Measurements from ENCODE around the gene EFNA1. TPM values are rescaled to one million over a fixed set of nuclear protein-coding genes. Genes with fewer than 3 reads are reported as not detected.
A peak's percentile ranks its signal among the peaks of the same experiment; 100 is the strongest.

EFNA1 gene
- total and polyA plus RNA-seq, 2 of the 8 experiments (the other 6 are each of a cell fraction or from before 2014, with no cell fraction given), result 4.9 to 14.6 TPM

- H3K9ac ChIP-seq (replicated peaks in 1 of 4; ENCODE audit: extremely low read depth in 1 of 4, low read depth in 3 of 4, low read length in 3 of 4), result no peak overlapping the region
Observed at GRCh38 chr1:155125511-155125945, 2.1 kb upstream of the EFNA1 start.

More at GRCh38 chr1:155125511-155125945, 2.1 kb upstream of the EFNA1 start:
- no peak overlapping the region for H3K23ac ChIP-seq (ENCODE audit: insufficient read length)
- no peak overlapping the region for H2BK5ac ChIP-seq (ENCODE audit: low read depth, low read length)
- H2BK15ac ChIP-seq (ENCODE audit: low read length), result peak overlapping the region; percentile 12; the same call in 1 of the 2 replicates
- peaks cover 33 to 50% (median 46%) of the 10 kb centered on the region in 4 experiments for H3K27me3 ChIP-seq (replicated peaks in 1 of 4; ENCODE audit: control insufficient read depth in 3 of 4, extremely low read depth in 1 of 4, insufficient read depth in 3 of 4, low read length in 3 of 4)
- H3K23me2 ChIP-seq (ENCODE audit: low read depth, low read length), result peaks cover 28% of the 10 kb centered on the region
- H4K20me1 ChIP-seq (replicated peaks in 1 of 2; ENCODE audit: control insufficient read depth in 1 of 2, insufficient read depth in 2 of 2, low read length in 2 of 2), result no peaks in the 10 kb centered on the region
- DNase-seq (ENCODE audit: low read depth in 1 of 2, low spot score in 2 of 2) (peak in 1 of 2 experiments; percentile 56), FAIRE-seq (no peak)
- peak overlapping the region; percentile 66 for H4K8ac ChIP-seq (ENCODE audit: extremely low read depth, insufficient read depth, low read length)
- 52% methylated on average over 11 of the region's 11 CpGs; no CpG with 5 or more reads in 1 of the 2 experiments for WGBS, 2 experiments (ENCODE audit: extremely low coverage in 1 of 2, insufficient coverage in 1 of 2, insufficient read length in 1 of 2, insufficient replicate concordance in 2 of 2, low coverage in 1 of 2, low lambda C conversion rate in 2 of 2, missing lambda C conversion rate in 1 of 2)
- H3K9me3 ChIP-seq (ENCODE audit: insufficient read depth in 2 of 2, low read depth in 1 of 2, low read length in 1 of 2), result no peaks in the 10 kb centered on the region
- no peak overlapping the region for H3K14ac ChIP-seq (ENCODE audit: insufficient read length)
- H3K27ac ChIP-seq (ENCODE audit: low read depth, low read length), result no peak overlapping the region
- no peaks in the 10 kb centered on the region for H3K79me2 ChIP-seq (ENCODE audit: control insufficient read depth in 1 of 2, insufficient read depth in 2 of 2, low read length in 2 of 2)
- TF ChIP-seq GABPA (IDR thresholded peaks at IDR 0.05; ENCODE audit: borderline replicate concordance, insufficient read depth, low read length) (0 out of 2 replicates have a peak, but pooled peaks have one; percentile 15), TAF1 (IDR thresholded peaks at IDR 0.05; ENCODE audit: low read depth, low read length) (no peak), RBBP5 (IDR thresholded peaks at IDR 0.05; ENCODE audit: borderline replicate concordance, low read depth, low read length) (no peak)
- no peak overlapping the region for H3K56ac ChIP-seq (replicated peaks; ENCODE audit: insufficient read length, low read depth, low read length)
- ChIA-PET POLR2A (ENCODE audit: partially characterized antibody) (interaction anchor here (0.5 to 2.4 kb wide), 9 partner anchors 9 to 124 kb away, joined by 3 to 14 read pairs (median 4); partner anchors contain the start of genes KRTCAP2 and SLC50A1), CTCF (ENCODE audit: partially characterized antibody) (interaction anchor here (0.8 to 4.8 kb wide), 11 partner anchors 10 to 459 kb away, joined by 3 to 66 read pairs (median 5); partner anchors contain the start of gene KRTCAP2)
- no peaks in the 10 kb centered on the region for H3K79me1 ChIP-seq (ENCODE audit: low read depth, low read length)
- no peak overlapping the region for H2BK120ac ChIP-seq (replicated peaks; ENCODE audit: low read depth, low read length)
- no peak overlapping the region for H2AFZ ChIP-seq (ENCODE audit: low read length)
- H3K18ac ChIP-seq (ENCODE audit: extremely low read depth, low read length), result no peak overlapping the region
- H4K5ac ChIP-seq (ENCODE audit: insufficient read length, low read depth, low read length), result no peak overlapping the region
- peak overlapping the region in 3 of 4 experiments; percentile 62 to 71 (median 67); a peak in 6 of 8 replicates for H3K4me3 ChIP-seq (ENCODE audit: extremely low read depth in 1 of 4, insufficient read depth in 2 of 4, low read depth in 3 of 4, low read length in 4 of 4)
- no peak overlapping the region for H2AK5ac ChIP-seq (ENCODE audit: low read depth, low read length)
- H3K36me3 ChIP-seq (ENCODE audit: control insufficient read depth in 2 of 4, insufficient read depth in 4 of 4, low read length in 3 of 4), result no peaks in the 10 kb centered on the region
- no peak overlapping the region for H2BK20ac ChIP-seq (ENCODE audit: low read length)
- H2BK12ac ChIP-seq (ENCODE audit: low read depth, low read length), result no peak overlapping the region
- H3K4me2 ChIP-seq (ENCODE audit: insufficient read depth in 1 of 2, low read depth in 2 of 2, low read length in 2 of 2), result peak overlapping the region; percentile 94 to 97
- no peak overlapping the region for H4K91ac ChIP-seq (replicated peaks; ENCODE audit: insufficient read length, low read length)
- peaks cover 16 to 51% (median 37%) of the 10 kb centered on the region in 4 experiments for H3K4me1 ChIP-seq (replicated peaks in 1 of 4; ENCODE audit: control insufficient read depth in 3 of 4, insufficient read depth in 4 of 4, low read length in 3 of 4)
- H3K4ac ChIP-seq (replicated peaks; ENCODE audit: insufficient read length, low read depth, low read length), result no peak overlapping the region

Data from H1 (cell line).